Fibroblast of mammary gland (primary cell): Measurements from ENCODE around the gene TEPSIN.
A peak's percentile ranks its signal among the peaks of the same experiment; 100 is the strongest.

Source experiments
- DNase-seq: peaks from one replicate; pipeline ENCODE4 v3.0.0-alpha.2; 2010; ENCODE audit warnings: low read depth
- H3K4me3 ChIP-seq: 2 replicates; pipeline ENCODE4 v1.5.1; 2011; ENCODE audit warnings: low read depth, mild to moderate bottlenecking, low read length, moderate library complexity; ENCODE audit not compliant: control insufficient read depth
- TF ChIP-seq, protein P1 (sequence below): conservative IDR thresholded peaks from 2 replicates; pipeline ENCODE4 v1.5.1; 2011; ENCODE audit warnings: low read depth, low read length, inconsistent platforms; ENCODE audit not compliant: control insufficient read depth, insufficient read depth

Gene TEPSIN

DNA sequence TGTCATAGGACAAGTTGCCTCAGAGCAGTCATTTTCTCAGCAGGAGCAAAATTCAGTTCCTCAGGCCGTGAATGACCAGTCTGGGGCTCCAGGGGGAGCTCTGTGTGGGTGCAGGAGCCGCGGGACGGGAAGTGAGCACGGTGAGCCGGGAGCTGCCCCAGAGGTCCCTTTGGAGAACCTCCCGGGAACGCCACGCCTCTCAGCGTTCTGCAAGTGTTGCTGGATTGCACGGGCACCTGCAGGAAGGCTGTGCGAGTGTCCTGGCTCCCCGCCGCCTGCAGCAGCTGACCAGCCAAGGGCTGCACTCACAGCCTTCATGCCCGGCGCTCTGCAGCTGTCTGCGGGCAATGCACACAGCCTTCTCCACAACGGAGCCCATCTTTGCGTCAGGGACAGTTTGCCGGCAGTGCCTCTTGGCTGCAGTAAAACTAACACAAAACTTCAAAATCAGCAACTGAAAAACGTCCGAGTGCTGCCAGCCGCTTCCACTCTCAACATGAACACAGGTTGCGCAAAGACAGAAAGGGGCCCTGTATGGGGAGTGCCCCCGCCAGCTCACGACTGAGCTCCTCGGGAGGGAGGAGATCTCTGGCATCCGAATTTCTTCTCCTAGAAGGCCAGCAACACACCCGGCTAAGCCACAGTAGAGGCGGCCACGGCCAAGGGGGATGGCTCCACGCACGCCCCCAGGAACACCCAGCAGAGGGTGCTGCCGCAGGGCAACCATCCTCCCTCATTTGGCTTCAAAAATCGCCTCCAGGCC lies 16.3 kb upstream of the TEPSIN start:
- DNase-seq: peak; percentile 68
- H3K4me3 ChIP-seq: no peak overlapping the region
- TF ChIP-seq, protein P1, sequence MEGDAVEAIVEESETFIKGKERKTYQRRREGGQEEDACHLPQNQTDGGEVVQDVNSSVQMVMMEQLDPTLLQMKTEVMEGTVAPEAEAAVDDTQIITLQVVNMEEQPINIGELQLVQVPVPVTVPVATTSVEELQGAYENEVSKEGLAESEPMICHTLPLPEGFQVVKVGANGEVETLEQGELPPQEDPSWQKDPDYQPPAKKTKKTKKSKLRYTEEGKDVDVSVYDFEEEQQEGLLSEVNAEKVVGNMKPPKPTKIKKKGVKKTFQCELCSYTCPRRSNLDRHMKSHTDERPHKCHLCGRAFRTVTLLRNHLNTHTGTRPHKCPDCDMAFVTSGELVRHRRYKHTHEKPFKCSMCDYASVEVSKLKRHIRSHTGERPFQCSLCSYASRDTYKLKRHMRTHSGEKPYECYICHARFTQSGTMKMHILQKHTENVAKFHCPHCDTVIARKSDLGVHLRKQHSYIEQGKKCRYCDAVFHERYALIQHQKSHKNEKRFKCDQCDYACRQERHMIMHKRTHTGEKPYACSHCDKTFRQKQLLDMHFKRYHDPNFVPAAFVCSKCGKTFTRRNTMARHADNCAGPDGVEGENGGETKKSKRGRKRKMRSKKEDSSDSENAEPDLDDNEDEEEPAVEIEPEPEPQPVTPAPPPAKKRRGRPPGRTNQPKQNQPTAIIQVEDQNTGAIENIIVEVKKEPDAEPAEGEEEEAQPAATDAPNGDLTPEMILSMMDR: peak; percentile 55

DNA sequence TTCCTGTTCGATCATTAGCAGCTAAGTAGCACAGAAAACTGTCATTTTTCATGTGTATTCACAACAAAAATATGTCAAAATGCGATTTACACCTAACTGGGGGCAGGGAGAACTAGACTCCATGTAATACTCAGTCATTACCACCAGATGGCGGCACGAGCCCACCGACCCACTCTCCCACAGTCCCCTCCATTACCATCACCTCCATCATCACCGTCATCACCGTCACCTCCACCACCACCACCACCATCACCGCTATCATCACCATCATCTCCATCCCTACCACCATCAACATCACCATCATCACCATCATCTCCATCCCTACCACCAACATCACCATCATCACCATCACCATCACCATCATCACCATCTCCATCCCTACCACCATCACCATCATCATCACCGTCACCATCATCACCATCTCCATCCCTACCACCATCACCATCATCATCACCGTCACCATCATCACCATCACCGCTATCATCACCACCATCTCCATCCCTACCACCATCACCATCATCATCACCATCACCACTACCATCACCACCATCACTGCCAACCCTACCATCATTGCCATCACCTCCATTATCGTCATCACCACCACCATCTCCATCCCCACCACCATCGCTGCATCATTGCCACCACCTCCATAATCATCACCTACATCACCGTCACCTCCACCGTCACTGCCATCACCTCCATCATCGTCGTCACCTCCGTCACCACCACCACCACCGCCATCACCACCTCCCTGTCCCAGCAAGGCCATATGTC lies 14.7 kb upstream of the TEPSIN start:
- H3K4me3 ChIP-seq: no peak overlapping the region
- TF ChIP-seq, protein P1: peak; percentile 71
- peak; percentile 44 for DNase-seq

DNA sequence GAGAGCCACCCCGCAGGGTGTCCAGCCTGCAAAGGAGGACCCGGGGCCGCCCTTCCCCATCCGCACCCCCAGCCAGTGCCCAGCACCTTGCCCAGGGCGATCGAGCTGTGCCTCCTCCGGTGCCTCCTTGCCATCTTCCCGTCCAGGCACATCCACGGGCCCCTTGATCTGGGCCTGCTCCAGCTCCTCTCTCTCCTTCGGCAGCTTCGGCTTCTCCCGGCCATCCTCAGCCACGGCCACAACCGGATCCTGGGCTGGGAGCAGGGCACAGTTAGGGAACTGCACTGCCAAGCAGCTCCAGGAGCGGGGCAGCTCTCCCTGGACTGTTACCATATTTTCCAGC lies 14.1 kb upstream of the TEPSIN start:
- TF ChIP-seq, protein P1: no peak
- no peak for DNase-seq
- H3K4me3 ChIP-seq: no peak overlapping the region

DNA sequence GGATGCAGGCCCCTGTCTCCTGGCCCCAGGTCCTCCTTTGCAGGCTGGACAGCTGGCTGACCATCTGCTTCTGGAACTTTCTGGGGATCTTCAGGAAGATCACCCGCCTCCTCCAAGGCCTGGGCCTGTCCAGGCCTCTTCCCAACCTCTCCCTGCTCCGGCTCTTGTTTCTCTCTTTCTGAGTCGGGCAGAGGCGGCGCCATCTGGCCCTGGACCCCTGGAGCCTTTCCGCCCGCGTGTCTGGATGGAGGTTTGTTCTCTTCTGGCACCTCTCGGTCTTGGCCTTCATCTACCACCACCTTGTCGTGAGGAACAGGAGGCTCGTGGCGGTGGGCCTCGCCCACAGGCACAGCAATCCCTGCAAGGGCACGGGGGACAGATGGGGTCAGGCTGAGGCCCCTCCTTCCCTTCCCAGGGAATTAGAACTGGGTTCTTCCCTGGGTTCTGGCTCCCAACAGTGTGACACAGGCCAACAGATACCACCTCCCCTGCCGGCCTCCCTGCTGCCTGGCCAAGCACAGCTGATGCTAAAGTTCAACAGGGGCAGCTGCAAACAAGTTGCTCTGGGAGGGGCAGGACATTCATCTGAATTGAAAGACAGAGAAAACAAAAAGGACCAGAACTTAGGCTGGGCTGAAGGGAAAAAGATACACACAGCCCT lies 13.6 kb upstream of the TEPSIN start:
- H3K4me3 ChIP-seq: no peak overlapping the region
- TF ChIP-seq, protein P1: no peak
- DNase-seq: no peak

DNA sequence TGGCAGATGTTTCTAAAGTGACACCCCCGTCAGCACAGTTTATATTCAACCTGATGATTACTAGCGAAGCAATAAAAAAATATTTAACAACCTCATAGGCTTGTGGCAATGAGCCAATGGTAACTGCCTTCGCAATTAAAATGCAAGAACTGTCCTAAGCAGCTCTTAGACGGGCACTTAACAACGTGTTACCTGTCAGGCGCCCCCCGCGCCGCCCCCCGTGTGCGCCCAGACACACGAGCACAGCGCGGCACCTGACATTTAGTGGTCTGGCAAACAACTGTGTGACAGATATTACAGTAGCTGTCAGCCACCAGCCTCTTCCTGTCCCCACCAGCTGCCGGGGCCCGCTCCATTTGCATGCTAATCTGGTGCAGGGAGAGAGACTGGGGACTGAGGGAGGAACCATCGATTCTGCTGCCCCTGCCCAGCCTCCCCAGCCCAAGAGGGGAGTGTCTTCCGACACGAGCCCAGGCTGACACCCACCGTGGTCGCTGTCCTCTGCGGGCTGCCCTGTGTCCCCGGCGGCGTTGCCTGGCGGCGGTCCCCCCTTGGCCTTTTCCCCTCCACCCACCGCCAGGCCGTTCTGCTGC lies 12.9 kb upstream of the TEPSIN start:
- DNase-seq: no peak
- TF ChIP-seq, protein P1: no peak
- H3K4me3 ChIP-seq: no peak overlapping the region

DNA sequence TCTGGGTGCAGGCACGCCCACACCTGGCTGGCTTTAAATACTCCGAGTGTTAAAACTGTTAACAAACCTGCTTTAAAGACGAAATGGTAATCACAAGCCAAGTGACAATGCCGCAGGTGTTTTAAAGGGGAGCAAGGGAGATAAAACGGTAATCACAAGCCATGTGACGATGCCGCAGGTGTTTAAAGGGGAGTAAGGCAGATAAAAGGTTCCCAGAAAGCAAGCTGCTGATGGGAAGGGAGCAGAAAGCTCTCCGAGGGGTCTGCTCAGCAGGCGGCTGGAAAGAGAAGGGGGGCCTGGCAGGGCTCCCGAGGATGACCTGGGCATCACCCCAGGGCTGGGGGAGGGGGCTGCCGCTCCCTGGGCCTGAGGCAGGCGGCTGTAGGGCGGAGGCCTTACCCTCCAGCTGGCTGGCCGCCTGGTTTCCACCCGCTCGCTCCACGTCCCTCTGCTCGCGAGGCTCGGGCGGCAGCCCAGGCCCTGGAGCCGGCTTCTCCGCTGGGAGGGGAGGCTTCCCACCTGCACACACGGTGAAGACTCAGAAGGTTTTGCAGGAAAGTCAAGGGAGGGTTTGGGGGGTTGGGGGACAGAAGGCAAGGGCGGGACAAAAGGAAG lies 12.3 kb upstream of the TEPSIN start:
- H3K4me3 ChIP-seq: no peak overlapping the region
- TF ChIP-seq, protein P1: no peak
- no peak for DNase-seq
